T-cell (primary cell): ENCODE data around the gene CNDP2. TPM values are rescaled to one million over a fixed set of nuclear protein-coding genes. Genes with fewer than 3 reads are reported as not detected.
"Not testable (repeated sequence)": the region's sequence is repeated elsewhere in the genome, so short reads cannot be mapped to it uniquely, and the experiment has no call there.

Source experiments
- ATAC-seq, 4 experiments: fragments of 200-7000 bp in 3 of 4; fragments of 150-1000 bp in 1 of 4; cut with Tn5 transposase; replicated peaks in 1 of 4; 1 replicate in 3 of 4; 2 replicates in 1 of 4; pipeline ENCODE4 v1.10.0; 2021; ENCODE audit warnings: moderate library complexity in 3 of 4, mild to moderate bottlenecking in 2 of 4, moderate number of reproducible peaks in 1 of 4
- CTCF ChIA-PET, 2 donors: fragments of 300-600 bp; sonication (Branson Sonifier 250); formaldehyde crosslinking; loops; one replicate each; lab custom pipeline; 2022; ENCODE audit warnings: antibody characterized with exemption in 2 of 2; lab: Charles Lee
- POLR2A ChIA-PET, 2 donors: fragments of 300-600 bp; sonication (Branson Sonifier 250); formaldehyde crosslinking; loops; one replicate each; lab custom pipeline; 2022; ENCODE audit warnings: antibody characterized with exemption in 2 of 2; lab: Charles Lee
- DNase-seq, 35 experiments: peaks; one replicate each; pipeline versions ENCODE4 v3.0.0 to v3.0.0-alpha.2; 2013 to 2023
- H3K27ac ChIP-seq: one replicate; pipeline ENCODE4 v1.5.1; 2013; ENCODE audit warnings: low read length
- H3K27me3 ChIP-seq, 2 experiments: replicated peaks in 1 of 2; 1 replicate in 1 of 2; 2 replicates in 1 of 2; pipeline versions ENCODE4 v1.6.1 to v1.7.0; 2013; ENCODE audit warnings: low read length in 1 of 2, mixed read lengths in 1 of 2; ENCODE audit not compliant: control insufficient read depth in 2 of 2, insufficient read depth in 2 of 2; ENCODE audit errors: extremely low read depth in 1 of 2
- H3K36me3 ChIP-seq, 2 donors: 1 replicate in 1 of 2; 2 replicates in 1 of 2; pipeline versions ENCODE4 v1.6.1 to v1.7.0; 2013; ENCODE audit warnings: low read length in 1 of 2; ENCODE audit not compliant: control insufficient read depth in 2 of 2, insufficient read depth in 1 of 2; ENCODE audit errors: extremely low read depth in 1 of 2
- H3K4me1 ChIP-seq, 2 experiments: 1 replicate in 1 of 2; 2 replicates in 1 of 2; pipeline versions ENCODE4 v1.6.1 to v1.7.0; 2013; ENCODE audit warnings: low read length in 2 of 2, mixed read lengths in 1 of 2; ENCODE audit not compliant: insufficient read depth in 2 of 2, control insufficient read depth in 1 of 2; ENCODE audit errors: extremely low read depth in 1 of 2
- H3K4me3 ChIP-seq, 2 donors: 1 replicate in 1 of 2; 2 replicates in 1 of 2; pipeline versions ENCODE4 v1.5.1 to v1.7.0; 2013; ENCODE audit warnings: mild to moderate bottlenecking in 2 of 2, low read length in 1 of 2, moderate library complexity in 1 of 2; ENCODE audit not compliant: control insufficient read depth in 1 of 2; ENCODE audit errors: extremely low read depth in 1 of 2
- H3K9me3 ChIP-seq: 2 replicates; pipeline ENCODE4 v1.7.0; 2013
- H3K27ac Mint-ChIP-seq, 2 donors: one replicate each; pipeline ENCODE4 v1.8.0; 2020 to 2021; ENCODE audit warnings: mild to moderate bottlenecking in 2 of 2, mixed read lengths in 2 of 2
- H3K27me3 Mint-ChIP-seq, 2 donors: one replicate each; pipeline ENCODE4 v1.8.0; 2021 to 2022; ENCODE audit warnings: mixed read lengths in 2 of 2
- H3K36me3 Mint-ChIP-seq: one replicate; pipeline ENCODE4 v1.8.0; 2021; ENCODE audit warnings: mixed read lengths
- H3K4me1 Mint-ChIP-seq, 3 donors: one replicate each; pipeline ENCODE4 v1.8.0; 2020 to 2022; ENCODE audit warnings: mixed read lengths in 3 of 3, mild to moderate bottlenecking in 1 of 3
- H3K4me3 Mint-ChIP-seq, 3 donors: one replicate each; pipeline ENCODE4 v1.8.0; 2020 to 2022; ENCODE audit warnings: mild to moderate bottlenecking in 3 of 3, mixed read lengths in 3 of 3, moderate library complexity in 3 of 3
- H3K9me3 Mint-ChIP-seq, 3 donors: one replicate each; pipeline ENCODE4 v1.8.0; 2020 to 2022; ENCODE audit warnings: mixed read lengths in 3 of 3
- WGBS: methylation state at CpG from one replicate; pipeline ENCODE4 v1.1.5; 2013; ENCODE audit warnings: missing lambda C conversion rate; ENCODE audit not compliant: insufficient coverage; 5-methylcytosine and 5-hydroxymethylcytosine counted together
- total RNA-seq, 35 experiments: library from RNA in 6 of 35; stranded (reverse) in 6 of 35; fragments of 120-200 nt in 1 of 35; gene quantifications; one replicate each; pipeline versions ENCODE4 v1.2.1 to v1.2.4 and lab custom pipeline; 2013 to 2026

The CNDP2 gene
- total RNA-seq, 5 donors from 2014 or later (not counting 1 experiment from before 2014, with no cell fraction given), result 113 to 150 (median 137) TPM

- H3K4me3 ChIP-seq, result no peak overlapping the region
- H3K4me1 ChIP-seq, result no peaks in the 10 kb centered on the region
- Mint-ChIP-seq H3K36me3 (peaks cover 55% of the 10 kb centered on the region), H3K4me3 (no peak overlapping the region), H3K27ac (no peak overlapping the region), H3K27me3 (no peaks in the 10 kb centered on the region), H3K4me1 (no peaks in the 10 kb centered on the region), H3K9me3 (no peaks in the 10 kb centered on the region)
- H3K9me3 ChIP-seq, result no peaks in the 10 kb centered on the region
- DNase-seq (no peak), ATAC-seq (no peak)
- CTCF ChIA-PET, result no interaction called here
- H3K27ac ChIP-seq, result no peak overlapping the region
- H3K36me3 ChIP-seq, result peaks cover 24 to 67% of the 10 kb centered on the region in 2 donors
- H3K27me3 ChIP-seq, result no peaks in the 10 kb centered on the region
- POLR2A ChIA-PET, result no interaction called here
- WGBS, result 95% methylated on average over 17 of the region's 18 CpGs
These were observed 23.3 kb downstream of the CNDP2 start for GRCh38 chr18:74519320-74520095.

- ATAC-seq (no peak), DNase-seq (no peak)
- WGBS, result 90% methylated on average over 14 of the region's 14 CpGs
- Mint-ChIP-seq H3K27ac (no peak overlapping the region), H3K4me3 (no peak overlapping the region), H3K36me3 (peaks cover 50% of the 10 kb centered on the region), H3K9me3 (no peaks in the 10 kb centered on the region), H3K27me3 (no peaks in the 10 kb centered on the region), H3K4me1 (no peaks in the 10 kb centered on the region)
- H3K36me3 ChIP-seq, result peaks cover 24 to 59% of the 10 kb centered on the region in 2 donors
- H3K27ac ChIP-seq, result no peak overlapping the region
- no peak overlapping the region for H3K4me3 ChIP-seq
- H3K27me3 ChIP-seq, result no peaks in the 10 kb centered on the region
- POLR2A ChIA-PET, result no interaction called here
- CTCF ChIA-PET, result no interaction called here
- no peaks in the 10 kb centered on the region for H3K9me3 ChIP-seq
- no peaks in the 10 kb centered on the region for H3K4me1 ChIP-seq
These were observed 24.1 kb downstream of the CNDP2 start for GRCh38 chr18:74520096-74520833.

- 91% methylated on average over 8 of the region's 15 CpGs for WGBS
- Histone ChIP-seq H3K4me1 (no peaks in the 10 kb centered on the region), H3K36me3 (peaks cover 17 to 50% of the 10 kb centered on the region in 2 donors), H3K27ac (no peak overlapping the region), H3K9me3 (no peaks in the 10 kb centered on the region), H3K27me3 (no peaks in the 10 kb centered on the region), H3K4me3 (no peak overlapping the region)
- DNase-seq, result no peak
- H3K9me3 Mint-ChIP-seq, result no peaks in the 10 kb centered on the region
- H3K27ac Mint-ChIP-seq, result no peak overlapping the region
- H3K4me3 Mint-ChIP-seq, result no peak overlapping the region
- CTCF ChIA-PET, result no interaction called here
- POLR2A ChIA-PET, result no interaction called here
- no peak for ATAC-seq
- H3K36me3 Mint-ChIP-seq, result peaks cover 50% of the 10 kb centered on the region
- no peaks in the 10 kb centered on the region for H3K27me3 Mint-ChIP-seq
- H3K4me1 Mint-ChIP-seq, result no peaks in the 10 kb centered on the region
These were observed 25.0 kb downstream of the CNDP2 start for GRCh38 chr18:74521068-74521725.

GRCh38 chr18:74522635-74523548 lies 26.7 kb downstream of the CNDP2 start:
- H3K27ac ChIP-seq, result no peak overlapping the region
- no peaks in the 10 kb centered on the region for H3K27me3 ChIP-seq
- ChIA-PET CTCF (no interaction called here), POLR2A (no interaction called here)
- H3K4me1 Mint-ChIP-seq, result no peaks in the 10 kb centered on the region
- no peak overlapping the region for H3K4me3 ChIP-seq
- H3K36me3 ChIP-seq, result peaks cover 11 to 33% of the 10 kb centered on the region in 2 donors
- 97% methylated on average over 22 of the region's 23 CpGs for WGBS
- H3K4me1 ChIP-seq, result no peaks in the 10 kb centered on the region
- H3K27me3 Mint-ChIP-seq, result no peaks in the 10 kb centered on the region
- no peak overlapping the region for H3K27ac Mint-ChIP-seq
- no peak overlapping the region for H3K4me3 Mint-ChIP-seq
- DNase-seq (no peak), ATAC-seq (no peak)
- H3K9me3 Mint-ChIP-seq, result no peaks in the 10 kb centered on the region
- H3K36me3 Mint-ChIP-seq, result peaks cover 44% of the 10 kb centered on the region
- no peaks in the 10 kb centered on the region for H3K9me3 ChIP-seq

- peaks cover 34% of the 10 kb centered on the region for H3K36me3 Mint-ChIP-seq
- Histone ChIP-seq H3K4me3 (no peak overlapping the region), H3K4me1 (no peaks in the 10 kb centered on the region), H3K27ac (no peak overlapping the region), H3K36me3 (peaks cover 3 to 23% of the 10 kb centered on the region in 2 donors), H3K27me3 (no peaks in the 10 kb centered on the region), H3K9me3 (no peaks in the 10 kb centered on the region)
- no peak for ATAC-seq
- ChIA-PET CTCF (interaction anchor here in 1 of 2 donors (0.9 kb wide), 1 partner anchor 27 kb away, joined by 3 read pairs; no protein-coding TSS in a partner anchor), POLR2A (no interaction called here)
- no peaks in the 10 kb centered on the region for H3K4me1 Mint-ChIP-seq
- no peak overlapping the region for H3K4me3 Mint-ChIP-seq
- no peaks in the 10 kb centered on the region for H3K9me3 Mint-ChIP-seq
- DNase-seq, result no peak
- WGBS, result 53% methylated on average over 4 of the region's 5 CpGs
- H3K27ac Mint-ChIP-seq, result no peak overlapping the region
- H3K27me3 Mint-ChIP-seq, result no peaks in the 10 kb centered on the region
These were observed 27.9 kb downstream of the CNDP2 start for GRCh38 chr18:74524097-74524496.

- DNase-seq, H3K9me3 ChIP-seq, H3K4me1 ChIP-seq, H3K4me3 ChIP-seq, H3K27me3 Mint-ChIP-seq, H3K27ac Mint-ChIP-seq, H3K27ac ChIP-seq, ATAC-seq, CTCF ChIA-PET, H3K9me3 Mint-ChIP-seq, H3K4me1 Mint-ChIP-seq, POLR2A ChIA-PET, H3K4me3 Mint-ChIP-seq, H3K27me3 ChIP-seq: not testable (repeated sequence)
- WGBS, result 100% methylated on average over 2 of the region's 7 CpGs
- peaks cover 0 to 15% of the 10 kb centered on the region in 2 donors for H3K36me3 ChIP-seq
- H3K36me3 Mint-ChIP-seq, result peaks cover 26% of the 10 kb centered on the region
These were observed 28.8 kb downstream of the CNDP2 start for GRCh38 chr18:74524915-74525314.
